ENCODE measurements around the gene CD28. TPM values are rescaled to one million over a fixed set of nuclear protein-coding genes. Genes with fewer than 3 reads are reported as not detected.
A peak's percentile ranks its signal among the peaks of the same experiment; 100 is the strongest.

Gene CD28
- polyA plus RNA-seq, 2 of the 4 experiments (the other 2 are of a cell fraction), result not detected

- no peak for TF ChIP-seq NR3C1 (IDR thresholded peaks at IDR 0.05)
- TF ChIP-seq EHF (CRISPR knock-in tag; IDR thresholded peaks at IDR 0.05), result no peak
Measured at GRCh38 chr2:203678971-203679370, 27.5 kb upstream of the CD28 start (continued).

DNA sequence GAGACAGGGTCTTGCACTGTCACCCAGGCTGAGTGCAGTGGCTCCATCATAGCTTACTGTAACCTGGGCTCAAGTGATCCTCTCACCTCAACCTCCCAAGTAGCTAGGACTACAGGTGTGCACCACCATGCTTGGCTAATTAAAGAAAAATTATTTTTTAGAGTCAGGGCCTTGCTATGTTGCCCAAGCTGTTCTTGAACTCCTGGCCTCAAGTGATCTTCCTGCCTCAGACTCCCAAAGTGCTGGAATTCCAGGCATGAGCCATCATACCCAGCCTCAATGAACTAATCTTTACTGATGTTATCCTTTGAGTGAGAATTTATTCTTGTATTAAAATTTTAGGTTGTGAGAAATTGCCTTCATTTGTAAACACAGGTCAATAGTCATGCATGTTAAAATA is 27.0 kb upstream of the CD28 start:
- Histone ChIP-seq H3K4me1 (peaks cover 24% of the 10 kb centered on the region; the same call in 2 of the 3 replicates), H3K27ac (no peak overlapping the region), H3K4me2 (no peak overlapping the region), H3K9me3 (no peaks in the 10 kb centered on the region), H3K4me3 (no peak overlapping the region)
- POLR2A ChIA-PET, result no interaction called here
- DNase-seq (ENCODE audit: low read depth in 1 of 2, low spot score in 1 of 2) (no peak), ATAC-seq (no peak), FAIRE-seq (no peak)
- CTCF ChIA-PET, result interaction anchor here (0.6 kb wide), 2 partner anchors 12 to 886 kb away, joined by 3 to 4 read pairs; no protein-coding TSS in a partner anchor
- TF ChIP-seq HDAC2 (IDR thresholded peaks at IDR 0.05), result no peak
- TF ChIP-seq, protein P1, sequence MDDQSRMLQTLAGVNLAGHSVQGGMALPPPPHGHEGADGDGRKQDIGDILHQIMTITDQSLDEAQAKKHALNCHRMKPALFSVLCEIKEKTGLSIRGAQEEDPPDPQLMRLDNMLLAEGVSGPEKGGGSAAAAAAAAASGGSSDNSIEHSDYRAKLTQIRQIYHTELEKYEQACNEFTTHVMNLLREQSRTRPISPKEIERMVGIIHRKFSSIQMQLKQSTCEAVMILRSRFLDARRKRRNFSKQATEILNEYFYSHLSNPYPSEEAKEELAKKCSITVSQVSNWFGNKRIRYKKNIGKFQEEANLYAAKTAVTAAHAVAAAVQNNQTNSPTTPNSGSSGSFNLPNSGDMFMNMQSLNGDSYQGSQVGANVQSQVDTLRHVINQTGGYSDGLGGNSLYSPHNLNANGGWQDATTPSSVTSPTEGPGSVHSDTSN (IDR thresholded peaks at IDR 0.05), result no peak
- TF ChIP-seq MAZ (IDR thresholded peaks at IDR 0.05; ENCODE audit: borderline replicate concordance, low read depth, low read length), result no peak
- TF ChIP-seq TFCP2L1 (CRISPR knock-in tag; IDR thresholded peaks at IDR 0.05), result no peak
- no peak for TF ChIP-seq JUN (IDR thresholded peaks at IDR 0.05)
- no peak for TF ChIP-seq POLR2A (IDR thresholded peaks at IDR 0.05; ENCODE audit: low read length)
- TF ChIP-seq ZC3H11A (IDR thresholded peaks at IDR 0.05), result no peak
- no peak for TF ChIP-seq NR3C1 (IDR thresholded peaks at IDR 0.05)
- no peak for TF ChIP-seq TP53 (CRISPR knock-in tag; IDR thresholded peaks at IDR 0.05)
- TF ChIP-seq CHD2 (IDR thresholded peaks at IDR 0.05; ENCODE audit: low read length, partially characterized antibody), result no peak
- TF ChIP-seq CBX2 (IDR thresholded peaks at IDR 0.05; ENCODE audit: borderline replicate concordance, low read depth), result no peak
- no peak for TF ChIP-seq EHMT2 (IDR thresholded peaks at IDR 0.05; ENCODE audit: low read depth)
- no peak for TF ChIP-seq PHF8 (IDR thresholded peaks at IDR 0.05; ENCODE audit: borderline replicate concordance, low read depth)
- TF ChIP-seq, protein P2, sequence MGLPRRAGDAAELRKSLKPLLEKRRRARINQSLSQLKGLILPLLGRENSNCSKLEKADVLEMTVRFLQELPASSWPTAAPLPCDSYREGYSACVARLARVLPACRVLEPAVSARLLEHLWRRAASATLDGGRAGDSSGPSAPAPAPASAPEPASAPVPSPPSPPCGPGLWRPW (IDR thresholded peaks at IDR 0.05), result no peak
- no peak for TF ChIP-seq RAD21 (conservative IDR thresholded peaks at IDR 0.05 in 1 of 2, IDR thresholded peaks at IDR 0.05 in 1 of 2)

- no peak overlapping the region for H3K4me3 ChIP-seq
- TF ChIP-seq CBX8 (IDR thresholded peaks at IDR 0.05) (no peak), ZFP36 (IDR thresholded peaks at IDR 0.05; ENCODE audit: borderline replicate concordance, partially characterized antibody) (no peak)
- no peak overlapping the region for H3K27ac ChIP-seq
- ATAC-seq, result peak in 1 of 2 experiments; percentile 20; a peak in 1 of 6 replicates
- H3K4me1 ChIP-seq, result peaks cover 16% of the 10 kb centered on the region; the same call in 1 of the 3 replicates
- 61% methylated on average over 2 of the region's 2 CpGs for whole genome bisulfite sequencing (ENCODE audit: missing lambda C conversion rate)
- H3K9me3 ChIP-seq, result no peaks in the 10 kb centered on the region
- ChIA-PET CTCF (no interaction called here), POLR2A (no interaction called here)
- no peak for DNase-seq (ENCODE audit: low read depth in 1 of 2, low spot score in 1 of 2)
- FAIRE-seq, result no peak
- H3K4me2 ChIP-seq, result no peak overlapping the region
Measured at GRCh38 chr2:203681978-203682377, 24.5 kb upstream of the CD28 start.

DNA sequence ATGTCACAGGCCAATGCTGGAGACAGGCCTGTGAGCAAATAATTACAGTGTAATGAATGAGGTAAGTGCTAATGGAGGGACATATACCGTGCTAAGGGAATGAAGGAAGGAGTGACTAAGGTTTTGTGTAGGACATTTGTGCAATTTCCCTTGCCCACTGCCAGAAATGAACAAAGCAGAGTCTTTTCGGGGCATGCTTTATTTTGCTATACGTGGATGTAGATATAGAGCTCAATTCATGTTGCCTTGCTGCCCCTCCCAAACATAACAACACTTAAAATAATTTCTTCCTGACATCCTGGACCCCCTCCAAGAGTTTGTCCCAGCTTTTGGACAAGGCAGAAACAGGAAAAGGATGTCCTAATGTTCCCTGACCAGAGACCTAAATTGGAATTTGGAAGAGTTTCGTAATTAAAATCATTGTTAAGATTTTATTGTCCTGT is 23.7 kb upstream of the CD28 start:
- ChIA-PET POLR2A (no interaction called here), CTCF (no interaction called here)
- 68% methylated on average over 4 of the region's 4 CpGs for WGBS (ENCODE audit: missing lambda C conversion rate)
- H3K27ac ChIP-seq, result no peak overlapping the region
- peaks cover 16% of the 10 kb centered on the region; the same call in 1 of the 3 replicates for H3K4me1 ChIP-seq
- TF ChIP-seq, protein P2 (IDR thresholded peaks at IDR 0.05), result no peak
- TF ChIP-seq, protein P3, sequence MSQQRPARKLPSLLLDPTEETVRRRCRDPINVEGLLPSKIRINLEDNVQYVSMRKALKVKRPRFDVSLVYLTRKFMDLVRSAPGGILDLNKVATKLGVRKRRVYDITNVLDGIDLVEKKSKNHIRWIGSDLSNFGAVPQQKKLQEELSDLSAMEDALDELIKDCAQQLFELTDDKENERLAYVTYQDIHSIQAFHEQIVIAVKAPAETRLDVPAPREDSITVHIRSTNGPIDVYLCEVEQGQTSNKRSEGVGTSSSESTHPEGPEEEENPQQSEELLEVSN (IDR thresholded peaks at IDR 0.05; ENCODE audit: borderline replicate concordance, low read depth), result no peak
- TF ChIP-seq MAFK (IDR thresholded peaks at IDR 0.05; ENCODE audit: partially characterized antibody) (no peak), ZNF302 (CRISPR knock-in tag; IDR thresholded peaks at IDR 0.05) (no peak), RAD21 (conservative IDR thresholded peaks at IDR 0.05 in 1 of 2, IDR thresholded peaks at IDR 0.05 in 1 of 2) (no peak)
- H3K9me3 ChIP-seq, result no peaks in the 10 kb centered on the region
- ATAC-seq (no peak), DNase-seq (ENCODE audit: low read depth in 1 of 2, low spot score in 1 of 2) (no peak), FAIRE-seq (no peak)
- H3K4me2 ChIP-seq, result no peak overlapping the region
- H3K4me3 ChIP-seq, result no peak overlapping the region
